ENCODE measurements around the gene PLA2G6.
A peak's percentile ranks its signal among the peaks of the same experiment; 100 is the strongest.

The PLA2G6 gene

GRCh38 chr22:38108561-38109319 lies 72.9 kb downstream of the PLA2G6 start:
- DNase-seq: no peak

- DNase-seq: no peak
Measured at GRCh38 chr22:38107692-38108515, 73.7 kb downstream of the PLA2G6 start.

GRCh38 chr22:38106814-38107578 lies 74.6 kb downstream of the PLA2G6 start:
- DNase-seq: no peak

GRCh38 chr22:38104084-38104483 lies 77.5 kb downstream of the PLA2G6 start:
- DNase-seq: peak in 1 of 2 donors; percentile 44

GRCh38 chr22:38103641-38104040 lies 78.0 kb downstream of the PLA2G6 start:
- DNase-seq: no peak

GRCh38 chr22:38098410-38099249 lies 83.0 kb downstream of the PLA2G6 start:
- no peak for DNase-seq

GRCh38 chr22:38097557-38098409 lies 83.8 kb downstream of the PLA2G6 start:
- DNase-seq: no peak

- no peak for DNase-seq
Measured at GRCh38 chr22:38097058-38097457, 84.6 kb downstream of the PLA2G6 start.

GRCh38 chr22:38089474-38089851 lies 92.2 kb downstream of the PLA2G6 start:
- DNase-seq: no peak

GRCh38 chr22:38088629-38089473 lies 92.8 kb downstream of the PLA2G6 start:
- DNase-seq: no peak

GRCh38 chr22:38087855-38088254 lies 93.8 kb downstream of the PLA2G6 start:
- no peak for DNase-seq

GRCh38 chr22:38086942-38087341 lies 94.7 kb downstream of the PLA2G6 start:
- no peak for DNase-seq

- no peak for DNase-seq
Measured at GRCh38 chr22:38086001-38086845, 95.4 kb downstream of the PLA2G6 start.

- no peak for DNase-seq
Measured at GRCh38 chr22:38085501-38085900, 96.1 kb downstream of the PLA2G6 start.

- no peak for DNase-seq
Measured at GRCh38 chr22:38085056-38085455, 96.6 kb downstream of the PLA2G6 start.

GRCh38 chr22:38083931-38084631 lies 97.5 kb downstream of the PLA2G6 start, which contains the start of gene SLC16A8:
Gene SLC16A8, minus strand, starts transcription at chr22:38084184. Its CDS starts 1,311 bp downstream, at chr22:38082873.
- no peak for DNase-seq

GRCh38 chr22:38082986-38083710 lies 98.5 kb downstream of the PLA2G6 start:
- no peak for DNase-seq
